H9 (cell line): ENCODE measurements around the gene ADAMTS17. TPM values are rescaled to one million over a fixed set of nuclear protein-coding genes. Genes with fewer than 3 reads are reported as not detected.

Experiments
- DNase-seq: peaks from one replicate; pipeline ENCODE4 v3.0.0-alpha.2; 2017
- H2AFZ ChIP-seq: one replicate; pipeline ENCODE4 v1.6.1; 2013; ENCODE audit warnings: mild to moderate bottlenecking, low read length, control low read depth, moderate library complexity
- H2AK5ac ChIP-seq: 2 replicates; pipeline ENCODE4 v1.6.1; 2013; ENCODE audit warnings: low read length, control low read depth, mixed read lengths; ENCODE audit not compliant: insufficient read length
- H2BK120ac ChIP-seq: one replicate; pipeline ENCODE4 v1.6.1; 2013; ENCODE audit warnings: low read depth, mild to moderate bottlenecking, low read length, control low read depth, inconsistent platforms; ENCODE audit not compliant: poor library complexity, severe bottlenecking
- H2BK12ac ChIP-seq: 2 replicates; pipeline ENCODE4 v1.6.1; 2013; ENCODE audit warnings: low read length, control low read depth, mixed read lengths, low read depth; ENCODE audit not compliant: insufficient read length
- H2BK15ac ChIP-seq: 2 replicates; pipeline ENCODE4 v1.6.1; 2013; ENCODE audit warnings: low read depth, low read length, control low read depth
- H2BK20ac ChIP-seq: one replicate; pipeline ENCODE4 v1.6.1; 2013; ENCODE audit warnings: low read depth, mild to moderate bottlenecking, low read length, control low read depth, inconsistent platforms; ENCODE audit not compliant: poor library complexity, severe bottlenecking
- H2BK5ac ChIP-seq: 2 replicates; pipeline ENCODE4 v1.6.1; 2013; ENCODE audit warnings: low read length, control low read depth, mixed read lengths; ENCODE audit not compliant: insufficient read length
- H3K14ac ChIP-seq: 2 replicates; pipeline ENCODE4 v1.6.1; 2013; ENCODE audit warnings: low read length, control low read depth; ENCODE audit not compliant: insufficient read depth
- H3K18ac ChIP-seq: 2 replicates; pipeline ENCODE4 v1.6.1; 2013; ENCODE audit warnings: low read depth, mild to moderate bottlenecking, mixed read lengths, low read length, control low read depth; ENCODE audit not compliant: insufficient read length
- H3K23ac ChIP-seq: 2 replicates; pipeline ENCODE4 v1.6.1; 2013; ENCODE audit warnings: low read length, control low read depth, mixed read lengths, low read depth; ENCODE audit not compliant: insufficient read length
- H3K23me2 ChIP-seq: 2 replicates; pipeline ENCODE4 v1.6.1; 2013; ENCODE audit warnings: low read depth, mild to moderate bottlenecking, mixed read lengths, low read length, control low read depth; ENCODE audit not compliant: insufficient read length, poor library complexity, severe bottlenecking
- H3K27ac ChIP-seq: 2 replicates; pipeline ENCODE4 v1.5.1; 2013; ENCODE audit warnings: low read length, control low read depth, mixed read lengths, low read depth; ENCODE audit not compliant: insufficient read length
- H3K27me3 ChIP-seq: 2 replicates; pipeline ENCODE4 v1.6.1; 2013; ENCODE audit warnings: low read length, control low read depth, inconsistent platforms; ENCODE audit not compliant: insufficient read depth
- H3K4ac ChIP-seq: 2 replicates; pipeline ENCODE4 v1.6.1; 2013; ENCODE audit warnings: low read depth, mild to moderate bottlenecking, control low read depth, inconsistent platforms, low read length, moderate library complexity
- H3K4me1 ChIP-seq: 2 replicates; pipeline ENCODE4 v1.6.1; 2013; ENCODE audit warnings: low read length, control low read depth, inconsistent platforms; ENCODE audit not compliant: insufficient read depth
- H3K4me2 ChIP-seq: 2 replicates; pipeline ENCODE4 v1.6.1; 2013; ENCODE audit warnings: low read length, control low read depth, mixed read lengths; ENCODE audit not compliant: insufficient read length, insufficient read depth
- H3K56ac ChIP-seq: 2 replicates; pipeline ENCODE4 v1.6.1; 2013; ENCODE audit warnings: low read depth, mild to moderate bottlenecking, mixed read lengths, low read length, control low read depth; ENCODE audit not compliant: insufficient read length
- H3K79me1 ChIP-seq: 2 replicates; pipeline ENCODE4 v1.6.1; 2013; ENCODE audit warnings: low read depth, mild to moderate bottlenecking, moderate library complexity, low read length, control low read depth, inconsistent platforms; ENCODE audit not compliant: insufficient read depth, poor library complexity, severe bottlenecking
- H3K79me2 ChIP-seq: 2 replicates; pipeline ENCODE4 v1.6.1; 2013; ENCODE audit warnings: low read length, control low read depth, inconsistent platforms; ENCODE audit not compliant: insufficient read depth
- H3K9ac ChIP-seq: 2 replicates; pipeline ENCODE4 v1.6.1; 2013; ENCODE audit warnings: low read length, control low read depth, mixed read lengths; ENCODE audit not compliant: insufficient read length; ENCODE audit errors: extremely low read depth
- H3K9me3 ChIP-seq: one replicate; pipeline ENCODE4 v1.6.1; 2013; ENCODE audit warnings: low read depth, low read length, inconsistent platforms; ENCODE audit not compliant: control insufficient read depth
- H3T11ph ChIP-seq: one replicate; pipeline ENCODE4 v1.6.1; 2013; ENCODE audit warnings: mild to moderate bottlenecking, low read length, control low read depth, inconsistent platforms
- H4K20me1 ChIP-seq: one replicate; pipeline ENCODE4 v1.6.1; 2013; ENCODE audit not compliant: control insufficient read depth, insufficient read length, insufficient read depth
- H4K5ac ChIP-seq: 2 replicates; pipeline ENCODE4 v1.6.1; 2013; ENCODE audit warnings: low read depth, mild to moderate bottlenecking, mixed read lengths, low read length, control low read depth; ENCODE audit not compliant: insufficient read length
- H4K8ac ChIP-seq: replicated peaks from 2 replicates; pipeline ENCODE4 v1.6.1; 2013; ENCODE audit warnings: low read length, control low read depth, mixed read lengths, low read depth; ENCODE audit not compliant: insufficient read length
- H4K91ac ChIP-seq: 2 replicates; pipeline ENCODE4 v1.6.1; 2013; ENCODE audit warnings: low read depth, mild to moderate bottlenecking, moderate library complexity, mixed read lengths, low read length, control low read depth; ENCODE audit not compliant: insufficient read length
- H3K27ac Mint-ChIP-seq, 3 experiments: 2 replicates in 2 of 3; 3 replicates in 1 of 3; pipeline ENCODE4 v1.8.0; 2020 to 2021; ENCODE audit warnings: mixed read lengths in 3 of 3, mild to moderate bottlenecking in 1 of 3, moderate library complexity in 1 of 3
- H3K27me3 Mint-ChIP-seq: 2 replicates; pipeline ENCODE4 v1.8.0; 2021; ENCODE audit warnings: low read depth, mild to moderate bottlenecking, moderate library complexity, mixed read lengths
- H3K36me3 Mint-ChIP-seq, 3 experiments: 2 replicates in 2 of 3; 3 replicates in 1 of 3; pipeline ENCODE4 v1.8.0; 2020 to 2021; ENCODE audit warnings: low read depth in 3 of 3, mixed read lengths in 3 of 3; ENCODE audit not compliant: insufficient read depth in 1 of 3
- H3K4me1 Mint-ChIP-seq, 2 experiments: 2 replicates each; pipeline ENCODE4 v1.8.0; 2020; ENCODE audit warnings: mixed read lengths in 2 of 2
- H3K4me3 Mint-ChIP-seq, 2 experiments: 2 replicates in 1 of 2; 3 replicates in 1 of 2; pipeline ENCODE4 v1.8.0; 2020 to 2021; ENCODE audit warnings: mild to moderate bottlenecking in 2 of 2, mixed read lengths in 2 of 2, moderate library complexity in 1 of 2
- H3K9me3 Mint-ChIP-seq, 2 experiments: 2 replicates in 1 of 2; 3 replicates in 1 of 2; pipeline ENCODE4 v1.8.0; 2020; ENCODE audit warnings: mild to moderate bottlenecking in 2 of 2, mixed read lengths in 2 of 2, moderate library complexity in 1 of 2
- WGBS: extraction: QIAGEN DNeasy Blood & Tissue Kit; methylation state at CpG from one replicate; pipeline ENCODE4 v1.1.7; 2013; ENCODE audit warnings: missing lambda C conversion rate, low lambda C conversion rate, mixed read lengths; ENCODE audit not compliant: insufficient read length; ENCODE audit errors: extremely low coverage; 5-methylcytosine and 5-hydroxymethylcytosine counted together
- total RNA-seq: library from RNA; stranded (reverse); gene quantifications from 2 replicates; pipeline ENCODE4 v1.2.1, GENCODE V29; 2021
- TF ChIP-seq, protein P1 (sequence below): fragments of 200-600 bp; sonication (generic); conservative IDR thresholded peaks from 3 replicates; pipeline ENCODE4 v1.8.0; 2021; ENCODE audit warnings: antibody characterized with exemption, mild to moderate bottlenecking

The ADAMTS17 gene
- total RNA-seq, 1 experiment from 2014 or later: 2.9 TPM

GRCh38 chr15:100022806-100023205, 319.0 kb downstream of the ADAMTS17 start:
- Histone ChIP-seq H3K9me3 (peaks cover 2% of the 10 kb centered on the region), H3K79me1 (no peaks in the 10 kb centered on the region), H3K23me2 (no peaks in the 10 kb centered on the region), H4K20me1 (no peaks in the 10 kb centered on the region), H2BK20ac (no peak overlapping the region), H2AK5ac (no peak overlapping the region), H3K4ac (no peak overlapping the region), H4K5ac (no peak overlapping the region), H2BK120ac (no peak overlapping the region), H2BK12ac (no peak overlapping the region), H2BK15ac (no peak overlapping the region), H2BK5ac (no peak overlapping the region), H2AFZ (no peak overlapping the region), H3K79me2 (no peaks in the 10 kb centered on the region), H3K27me3 (no peaks in the 10 kb centered on the region), H4K8ac (no peak overlapping the region), H3K4me2 (no peak overlapping the region), H4K91ac (no peak overlapping the region), H3K56ac (no peak overlapping the region), H3K14ac (no peak overlapping the region), H3T11ph (no peak overlapping the region), H3K23ac (no peak overlapping the region), H3K18ac (no peak overlapping the region), H3K9ac (no peak overlapping the region), H3K4me1 (no peaks in the 10 kb centered on the region), H3K27ac (no peak overlapping the region)
- Mint-ChIP-seq H3K27me3 (no peaks in the 10 kb centered on the region; the same call in none of the 2 replicates), H3K4me3 (no peak overlapping the region), H3K27ac (no peak overlapping the region), H3K36me3 (peaks cover 3 to 10% (median 7%) of the 10 kb centered on the region in 3 experiments; a peak in 5 of 7 replicates), H3K9me3 (peaks cover 8 to 9% of the 10 kb centered on the region in 2 experiments), H3K4me1 (peaks cover 13 to 16% of the 10 kb centered on the region in 2 experiments)
- DNase-seq: no peak
- WGBS: no CpG with 5 or more reads among the region's 4 CpGs
- TF ChIP-seq, protein P1, sequence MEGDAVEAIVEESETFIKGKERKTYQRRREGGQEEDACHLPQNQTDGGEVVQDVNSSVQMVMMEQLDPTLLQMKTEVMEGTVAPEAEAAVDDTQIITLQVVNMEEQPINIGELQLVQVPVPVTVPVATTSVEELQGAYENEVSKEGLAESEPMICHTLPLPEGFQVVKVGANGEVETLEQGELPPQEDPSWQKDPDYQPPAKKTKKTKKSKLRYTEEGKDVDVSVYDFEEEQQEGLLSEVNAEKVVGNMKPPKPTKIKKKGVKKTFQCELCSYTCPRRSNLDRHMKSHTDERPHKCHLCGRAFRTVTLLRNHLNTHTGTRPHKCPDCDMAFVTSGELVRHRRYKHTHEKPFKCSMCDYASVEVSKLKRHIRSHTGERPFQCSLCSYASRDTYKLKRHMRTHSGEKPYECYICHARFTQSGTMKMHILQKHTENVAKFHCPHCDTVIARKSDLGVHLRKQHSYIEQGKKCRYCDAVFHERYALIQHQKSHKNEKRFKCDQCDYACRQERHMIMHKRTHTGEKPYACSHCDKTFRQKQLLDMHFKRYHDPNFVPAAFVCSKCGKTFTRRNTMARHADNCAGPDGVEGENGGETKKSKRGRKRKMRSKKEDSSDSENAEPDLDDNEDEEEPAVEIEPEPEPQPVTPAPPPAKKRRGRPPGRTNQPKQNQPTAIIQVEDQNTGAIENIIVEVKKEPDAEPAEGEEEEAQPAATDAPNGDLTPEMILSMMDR: no peak
